ENCODE measurements around the gene POC5.

- TF ChIP-seq, protein P1, sequence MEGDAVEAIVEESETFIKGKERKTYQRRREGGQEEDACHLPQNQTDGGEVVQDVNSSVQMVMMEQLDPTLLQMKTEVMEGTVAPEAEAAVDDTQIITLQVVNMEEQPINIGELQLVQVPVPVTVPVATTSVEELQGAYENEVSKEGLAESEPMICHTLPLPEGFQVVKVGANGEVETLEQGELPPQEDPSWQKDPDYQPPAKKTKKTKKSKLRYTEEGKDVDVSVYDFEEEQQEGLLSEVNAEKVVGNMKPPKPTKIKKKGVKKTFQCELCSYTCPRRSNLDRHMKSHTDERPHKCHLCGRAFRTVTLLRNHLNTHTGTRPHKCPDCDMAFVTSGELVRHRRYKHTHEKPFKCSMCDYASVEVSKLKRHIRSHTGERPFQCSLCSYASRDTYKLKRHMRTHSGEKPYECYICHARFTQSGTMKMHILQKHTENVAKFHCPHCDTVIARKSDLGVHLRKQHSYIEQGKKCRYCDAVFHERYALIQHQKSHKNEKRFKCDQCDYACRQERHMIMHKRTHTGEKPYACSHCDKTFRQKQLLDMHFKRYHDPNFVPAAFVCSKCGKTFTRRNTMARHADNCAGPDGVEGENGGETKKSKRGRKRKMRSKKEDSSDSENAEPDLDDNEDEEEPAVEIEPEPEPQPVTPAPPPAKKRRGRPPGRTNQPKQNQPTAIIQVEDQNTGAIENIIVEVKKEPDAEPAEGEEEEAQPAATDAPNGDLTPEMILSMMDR (conservative IDR thresholded peaks at IDR 0.05; ENCODE audit: low read depth, low read length) = no peak
- no peak for TF ChIP-seq POLR2A (IDR thresholded peaks at IDR 0.05; ENCODE audit: low read depth, low read length)
Observed at GRCh38 chr5:75632321-75632720, 84.9 kb downstream of the POC5 start.

Measured in IMR-90 (cell line).